Immature natural killer cell (primary cell): ENCODE measurements around the gene ACTR6. TPM values are rescaled to one million over a fixed set of nuclear protein-coding genes. Genes with fewer than 3 reads are reported as not detected.
"Not testable (repeated sequence)": the region's sequence is repeated elsewhere in the genome, so short reads cannot be mapped to it uniquely, and the experiment has no call there.

ENCODE experiments used
- DNase-seq, 3 donors: peaks; one replicate each; pipeline ENCODE4 v3.0.0; 2022; ENCODE audit warnings: mixed read lengths in 1 of 3
- H3K27ac Mint-ChIP-seq, 6 donors: one replicate each; pipeline ENCODE4 v1.8.0; 2020; ENCODE audit warnings: mixed read lengths in 6 of 6, mild to moderate bottlenecking in 5 of 6, inconsistent platforms in 4 of 6, moderate library complexity in 3 of 6
- H3K27me3 Mint-ChIP-seq, 3 donors: one replicate each; pipeline ENCODE4 v1.8.0; 2020 to 2021; ENCODE audit warnings: low read depth in 3 of 3, mild to moderate bottlenecking in 3 of 3, mixed read lengths in 3 of 3, moderate library complexity in 3 of 3, inconsistent platforms in 1 of 3
- H3K36me3 Mint-ChIP-seq, 3 donors: one replicate each; pipeline ENCODE4 v1.8.0; 2020; ENCODE audit warnings: mixed read lengths in 3 of 3, inconsistent platforms in 2 of 3, mild to moderate bottlenecking in 2 of 3
- H3K4me1 Mint-ChIP-seq, 2 donors: one replicate each; pipeline ENCODE4 v1.8.0; 2020; ENCODE audit warnings: inconsistent platforms in 2 of 2, mild to moderate bottlenecking in 2 of 2, mixed read lengths in 2 of 2, moderate library complexity in 1 of 2
- H3K4me3 Mint-ChIP-seq, 5 donors: one replicate each; pipeline ENCODE4 v1.8.0; 2020; ENCODE audit warnings: mild to moderate bottlenecking in 5 of 5, mixed read lengths in 5 of 5, inconsistent platforms in 3 of 5, moderate library complexity in 3 of 5
- H3K9me3 Mint-ChIP-seq, 6 donors: one replicate each; pipeline ENCODE4 v1.8.0; 2020; ENCODE audit warnings: mild to moderate bottlenecking in 6 of 6, mixed read lengths in 6 of 6, inconsistent platforms in 4 of 6, moderate library complexity in 3 of 6
- polyA plus RNA-seq, 3 donors: library from polyadenylated mRNA; unstranded; fragments of 300-500 nt; fragmentation: Illumina TruSeq; gene quantifications; one replicate each; pipeline ENCODE4 v1.2.3, GENCODE V29; 2021

The ACTR6 gene
- polyA plus RNA-seq, 3 donors from 2014 or later, result 40.6 to 54.6 (median 41.3) TPM

- Mint-ChIP-seq H3K4me3 (no peak overlapping the region), H3K27ac (no peak overlapping the region), H3K27me3 (no peaks in the 10 kb centered on the region), H3K9me3 (no peaks in the 10 kb centered on the region), H3K4me1 (no peaks in the 10 kb centered on the region), H3K36me3 (peaks cover 0 to 3% (median 0%) of the 10 kb centered on the region in 3 donors)
- DNase-seq, result no peak
These were observed 47.1 kb downstream of the ACTR6 start for GRCh38 chr12:100247765-100248164.

GRCh38 chr12:100248886-100249285 is 48.3 kb downstream of the ACTR6 start:
- Mint-ChIP-seq H3K27me3 (peaks cover 0 to under 1% (median 0%) of the 10 kb centered on the region in 3 donors), H3K27ac (no peak overlapping the region), H3K4me3 (no peak overlapping the region), H3K4me1 (no peaks in the 10 kb centered on the region), H3K9me3 (no peaks in the 10 kb centered on the region), H3K36me3 (peaks cover 0 to 3% (median 0%) of the 10 kb centered on the region in 3 donors)
- no peak for DNase-seq

- DNase-seq, result no peak
- Mint-ChIP-seq H3K9me3 (no peaks in the 10 kb centered on the region), H3K4me1 (no peaks in the 10 kb centered on the region), H3K4me3 (no peak overlapping the region), H3K36me3 (peaks cover 0 to 3% (median 0%) of the 10 kb centered on the region in 3 donors), H3K27me3 (peaks cover 0 to 3% (median 0%) of the 10 kb centered on the region in 3 donors), H3K27ac (no peak overlapping the region)
These were observed 49.3 kb downstream of the ACTR6 start for GRCh38 chr12:100249941-100250340.

- Mint-ChIP-seq H3K9me3 (no peaks in the 10 kb centered on the region), H3K4me1 (no peaks in the 10 kb centered on the region), H3K36me3 (no peaks in the 10 kb centered on the region), H3K4me3 (no peak overlapping the region), H3K27me3 (peaks cover 0 to 3% (median 0%) of the 10 kb centered on the region in 3 donors), H3K27ac (peak overlapping the region in 1 of 6 donors; percentile 11)
- DNase-seq, result no peak
These were observed 51.3 kb downstream of the ACTR6 start for GRCh38 chr12:100251917-100252316.

GRCh38 chr12:100253437-100253836 is 52.8 kb downstream of the ACTR6 start:
- Mint-ChIP-seq H3K4me3 (no peak overlapping the region), H3K9me3 (no peaks in the 10 kb centered on the region), H3K27me3 (peaks cover 2 to 3% (median 3%) of the 10 kb centered on the region in 3 donors), H3K4me1 (no peaks in the 10 kb centered on the region), H3K36me3 (no peaks in the 10 kb centered on the region), H3K27ac (no peak overlapping the region)
- no peak for DNase-seq

GRCh38 chr12:100254876-100255275 is 54.3 kb downstream of the ACTR6 start:
- Mint-ChIP-seq H3K27ac (no peak overlapping the region), H3K4me3 (no peak overlapping the region), H3K9me3 (no peaks in the 10 kb centered on the region), H3K27me3 (peaks cover 3% of the 10 kb centered on the region in 3 donors), H3K4me1 (no peaks in the 10 kb centered on the region), H3K36me3 (no peaks in the 10 kb centered on the region)
- no peak for DNase-seq

GRCh38 chr12:100258127-100258526 is 57.5 kb downstream of the ACTR6 start:
- Mint-ChIP-seq H3K27me3 (peaks cover 3% of the 10 kb centered on the region in 3 donors), H3K4me1 (no peaks in the 10 kb centered on the region), H3K9me3 (no peaks in the 10 kb centered on the region), H3K4me3 (no peak overlapping the region), H3K27ac (no peak overlapping the region), H3K36me3 (no peaks in the 10 kb centered on the region)
- DNase-seq, result no peak

- Mint-ChIP-seq H3K27ac (no peak overlapping the region), H3K4me3 (no peak overlapping the region), H3K9me3 (no peaks in the 10 kb centered on the region), H3K4me1 (peaks cover 9 to 22% of the 10 kb centered on the region in 2 donors), H3K27me3 (peaks cover 3 to 8% (median 5%) of the 10 kb centered on the region in 3 donors), H3K36me3 (no peaks in the 10 kb centered on the region)
- DNase-seq, result no peak
These were observed 62.5 kb downstream of the ACTR6 start for GRCh38 chr12:100263131-100263530.

- Mint-ChIP-seq H3K4me3 (peak overlapping the region in 2 of 5 donors; percentile 25 to 28), H3K4me1 (peaks cover 24 to 38% of the 10 kb centered on the region in 2 donors)
- DNase-seq, H3K36me3 Mint-ChIP-seq, H3K9me3 Mint-ChIP-seq, H3K27me3 Mint-ChIP-seq, H3K27ac Mint-ChIP-seq: not testable (repeated sequence)
These were observed 64.5 kb downstream of the ACTR6 start for GRCh38 chr12:100265107-100265506.

- Mint-ChIP-seq H3K4me1 (peaks cover 28 to 46% of the 10 kb centered on the region in 2 donors), H3K4me3 (peak overlapping the region; percentile 97 to 100 (median 99)), H3K27me3 (peaks cover 4 to 7% (median 5%) of the 10 kb centered on the region in 3 donors), H3K9me3 (no peaks in the 10 kb centered on the region), H3K27ac (peak overlapping the region; percentile 93 to 100 (median 98)), H3K36me3 (no peaks in the 10 kb centered on the region)
- no peak for DNase-seq
These were observed 65.3 kb downstream of the ACTR6 start for GRCh38 chr12:100265732-100266584.

- Mint-ChIP-seq H3K9me3 (no peaks in the 10 kb centered on the region), H3K4me1 (peaks cover 29 to 50% of the 10 kb centered on the region in 2 donors), H3K27ac (peak overlapping the region; percentile 93 to 100 (median 98)), H3K4me3 (peak overlapping the region; percentile 97 to 100 (median 99)), H3K27me3 (peaks cover 4 to 7% (median 5%) of the 10 kb centered on the region in 3 donors), H3K36me3 (no peaks in the 10 kb centered on the region)
- no peak for DNase-seq
These were observed 65.9 kb downstream of the ACTR6 start for GRCh38 chr12:100266585-100266834.

GRCh38 chr12:100266835-100267602 is 66.4 kb downstream of the ACTR6 start, which contains the start of the genes DEPDC4 and SCYL2:
TSS of gene DEPDC4 (minus strand) at chr12:100267079. CDS start at chr12:100267076, 3 bp downstream.
TSS of gene SCYL2 (plus strand) at chr12:100267177. CDS start at chr12:100282971, 15,794 bp downstream.
- H3K9me3 Mint-ChIP-seq, result no peaks in the 10 kb centered on the region
- peaks cover 4 to 7% (median 5%) of the 10 kb centered on the region in 3 donors for H3K27me3 Mint-ChIP-seq
- peak within 1 kb of the TSS; percentile 97 to 100 (median 99) for H3K4me3 Mint-ChIP-seq
- H3K36me3 Mint-ChIP-seq, result no peaks in the 10 kb centered on the region
- H3K27ac Mint-ChIP-seq, result peak within 1 kb of the TSS; percentile 93 to 100 (median 98)
- peaks cover 34 to 55% of the 10 kb centered on the region in 2 donors for H3K4me1 Mint-ChIP-seq
- DNase-seq, result peak; percentile 95 to 96 (median 96)

GRCh38 chr12:100267603-100268281 is 67.1 kb downstream of the ACTR6 start:
- no peak for DNase-seq
- H3K27ac Mint-ChIP-seq, result peak overlapping the region; percentile 80 to 98 (median 88)
- H3K4me1 Mint-ChIP-seq, result peaks cover 34 to 61% of the 10 kb centered on the region in 2 donors
- no peaks in the 10 kb centered on the region for H3K36me3 Mint-ChIP-seq
- peaks cover 4 to 7% (median 5%) of the 10 kb centered on the region in 3 donors for H3K27me3 Mint-ChIP-seq
- no peaks in the 10 kb centered on the region for H3K9me3 Mint-ChIP-seq
- H3K4me3 Mint-ChIP-seq, result peak overlapping the region; percentile 97 to 100 (median 99)
